T-helper 2 cell treated with Interferon-gamma antibody and Interleukin-4, amounts not matched to agents 5 μg/mL and 100 μg/mL, for 36 hours (primary cell): Measurements from ENCODE around the gene TSSK6.
A peak's percentile ranks its signal among the peaks of the same experiment; 100 is the strongest.

Source experiments
- DNase-seq: peaks from one replicate; pipeline ENCODE4 v3.0.0; 2021; ENCODE audit warnings: low spot score
- H3K27ac Mint-ChIP-seq: one replicate; pipeline ENCODE4 v1.8.0; 2021; ENCODE audit warnings: mild to moderate bottlenecking, mixed read lengths
- H3K27me3 Mint-ChIP-seq: one replicate; pipeline ENCODE4 v1.8.0; 2021; ENCODE audit warnings: low read depth, mixed read lengths
- H3K36me3 Mint-ChIP-seq: one replicate; pipeline ENCODE4 v1.8.0; 2021; ENCODE audit warnings: low read depth, mixed read lengths
- H3K4me1 Mint-ChIP-seq: one replicate; pipeline ENCODE4 v1.8.0; 2021; ENCODE audit warnings: low read depth, mixed read lengths
- H3K4me3 Mint-ChIP-seq: one replicate; pipeline ENCODE4 v1.8.0; 2022; ENCODE audit warnings: mild to moderate bottlenecking, moderate library complexity, mixed read lengths
- H3K9me3 Mint-ChIP-seq: one replicate; pipeline ENCODE4 v1.8.0; 2021; ENCODE audit warnings: mixed read lengths

The TSSK6 gene

GRCh38 chr19:19514881-19515641 is at the start of gene TSSK6:
Gene TSSK6, minus strand, starts transcription at chr19:19515548. Its CDS starts 121 bp downstream, at chr19:19515427.
- H3K4me1 Mint-ChIP-seq = peaks cover 6% of the 10 kb centered on the region
- DNase-seq = no peak
- peaks cover 13% of the 10 kb centered on the region for H3K36me3 Mint-ChIP-seq
- H3K27ac Mint-ChIP-seq = peak within 1 kb of the TSS; percentile 94
- H3K27me3 Mint-ChIP-seq = no peaks in the 10 kb centered on the region
- no peaks in the 10 kb centered on the region for H3K9me3 Mint-ChIP-seq
- H3K4me3 Mint-ChIP-seq = peak within 1 kb of the TSS; percentile 94

- Mint-ChIP-seq H3K27ac (peak overlapping the region; percentile 55), H3K36me3 (peaks cover 55% of the 10 kb centered on the region), H3K27me3 (no peaks in the 10 kb centered on the region), H3K4me1 (peaks cover 12% of the 10 kb centered on the region), H3K4me3 (no peak overlapping the region), H3K9me3 (no peaks in the 10 kb centered on the region)
- DNase-seq = no peak
Observed at GRCh38 chr19:19563348-19563848, 48.0 kb upstream of the TSSK6 start.

DNA sequence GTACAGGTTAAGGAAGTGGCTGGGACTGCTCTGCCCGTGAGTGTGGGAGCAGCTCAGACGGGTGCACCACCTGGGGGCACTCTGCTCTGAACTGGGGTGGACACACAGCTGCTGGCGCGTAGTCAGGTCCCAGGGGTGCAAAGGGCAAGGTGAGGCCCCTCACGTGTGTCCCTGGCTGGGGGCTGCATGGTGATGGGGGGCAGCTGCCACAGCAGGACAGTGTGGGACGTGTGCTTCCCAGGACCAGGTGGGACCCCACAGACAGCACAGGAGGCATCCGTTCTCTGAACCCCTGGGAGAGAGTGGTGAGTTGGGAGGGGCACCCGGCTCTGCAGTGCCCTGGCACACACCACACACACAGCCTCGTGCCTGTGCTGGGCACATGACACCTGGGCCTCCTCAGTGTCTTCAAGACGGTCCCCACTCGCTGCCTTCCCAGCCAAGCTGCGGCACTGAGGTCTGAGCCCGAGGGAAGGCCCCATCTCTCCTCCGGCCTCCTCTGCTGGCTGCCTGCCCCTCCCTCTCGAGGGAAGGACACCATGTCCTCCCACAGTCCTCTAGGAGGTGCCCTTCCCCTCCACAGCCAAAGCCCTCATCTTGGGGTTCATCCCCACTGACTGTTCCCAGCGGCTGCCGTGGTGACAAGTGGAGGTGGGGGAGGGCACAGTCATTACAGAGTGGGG is 47.5 kb upstream of the TSSK6 start:
- Mint-ChIP-seq H3K4me3 (no peak overlapping the region), H3K36me3 (peaks cover 54% of the 10 kb centered on the region), H3K27ac (no peak overlapping the region), H3K4me1 (peaks cover 12% of the 10 kb centered on the region), H3K27me3 (no peaks in the 10 kb centered on the region), H3K9me3 (no peaks in the 10 kb centered on the region)
- peak; percentile 16 for DNase-seq

GRCh38 chr19:19561946-19562664 is 46.8 kb upstream of the TSSK6 start:
- Mint-ChIP-seq H3K27me3 (no peaks in the 10 kb centered on the region), H3K4me3 (no peak overlapping the region), H3K9me3 (no peaks in the 10 kb centered on the region), H3K4me1 (peaks cover 12% of the 10 kb centered on the region), H3K27ac (peak overlapping the region; percentile 26), H3K36me3 (peaks cover 48% of the 10 kb centered on the region)
- DNase-seq = no peak

DNA sequence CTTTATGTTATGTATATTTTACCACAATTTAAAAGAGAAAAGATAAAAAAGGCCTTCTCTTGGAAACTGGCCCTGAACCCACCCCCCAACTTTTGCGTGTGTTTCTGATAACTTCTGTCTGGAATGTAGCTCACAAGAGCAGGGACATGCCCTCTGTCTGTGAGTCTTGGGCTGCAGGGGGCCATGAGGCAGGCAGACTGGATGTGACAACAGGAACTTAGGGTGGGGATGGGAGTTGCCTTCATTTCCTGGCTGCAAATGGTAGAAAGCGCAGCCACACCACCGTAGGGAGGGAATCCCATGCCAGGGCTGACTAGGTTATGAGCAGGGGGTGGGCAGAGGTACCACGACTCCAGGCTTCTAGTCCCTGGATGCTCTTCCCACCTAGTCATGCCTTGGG is 44.6 kb upstream of the TSSK6 start:
- H3K4me3 Mint-ChIP-seq = peak overlapping the region; percentile 9
- H3K27ac Mint-ChIP-seq = peak overlapping the region; percentile 68
- H3K36me3 Mint-ChIP-seq = peaks cover 39% of the 10 kb centered on the region
- no peak for DNase-seq
- H3K27me3 Mint-ChIP-seq = no peaks in the 10 kb centered on the region
- H3K4me1 Mint-ChIP-seq = peaks cover 12% of the 10 kb centered on the region
- no peaks in the 10 kb centered on the region for H3K9me3 Mint-ChIP-seq

- Mint-ChIP-seq H3K36me3 (peaks cover 31% of the 10 kb centered on the region), H3K4me1 (peaks cover 14% of the 10 kb centered on the region), H3K4me3 (no peak overlapping the region), H3K27me3 (no peaks in the 10 kb centered on the region), H3K27ac (peak overlapping the region; percentile 27), H3K9me3 (no peaks in the 10 kb centered on the region)
- DNase-seq = no peak
Observed at GRCh38 chr19:19558636-19559035, 43.3 kb upstream of the TSSK6 start.

GRCh38 chr19:19558055-19558454 is 42.7 kb upstream of the TSSK6 start:
- Mint-ChIP-seq H3K27ac (no peak overlapping the region), H3K4me1 (peaks cover 13% of the 10 kb centered on the region), H3K36me3 (peaks cover 28% of the 10 kb centered on the region), H3K27me3 (no peaks in the 10 kb centered on the region), H3K4me3 (no peak overlapping the region), H3K9me3 (no peaks in the 10 kb centered on the region)
- DNase-seq = no peak

DNA sequence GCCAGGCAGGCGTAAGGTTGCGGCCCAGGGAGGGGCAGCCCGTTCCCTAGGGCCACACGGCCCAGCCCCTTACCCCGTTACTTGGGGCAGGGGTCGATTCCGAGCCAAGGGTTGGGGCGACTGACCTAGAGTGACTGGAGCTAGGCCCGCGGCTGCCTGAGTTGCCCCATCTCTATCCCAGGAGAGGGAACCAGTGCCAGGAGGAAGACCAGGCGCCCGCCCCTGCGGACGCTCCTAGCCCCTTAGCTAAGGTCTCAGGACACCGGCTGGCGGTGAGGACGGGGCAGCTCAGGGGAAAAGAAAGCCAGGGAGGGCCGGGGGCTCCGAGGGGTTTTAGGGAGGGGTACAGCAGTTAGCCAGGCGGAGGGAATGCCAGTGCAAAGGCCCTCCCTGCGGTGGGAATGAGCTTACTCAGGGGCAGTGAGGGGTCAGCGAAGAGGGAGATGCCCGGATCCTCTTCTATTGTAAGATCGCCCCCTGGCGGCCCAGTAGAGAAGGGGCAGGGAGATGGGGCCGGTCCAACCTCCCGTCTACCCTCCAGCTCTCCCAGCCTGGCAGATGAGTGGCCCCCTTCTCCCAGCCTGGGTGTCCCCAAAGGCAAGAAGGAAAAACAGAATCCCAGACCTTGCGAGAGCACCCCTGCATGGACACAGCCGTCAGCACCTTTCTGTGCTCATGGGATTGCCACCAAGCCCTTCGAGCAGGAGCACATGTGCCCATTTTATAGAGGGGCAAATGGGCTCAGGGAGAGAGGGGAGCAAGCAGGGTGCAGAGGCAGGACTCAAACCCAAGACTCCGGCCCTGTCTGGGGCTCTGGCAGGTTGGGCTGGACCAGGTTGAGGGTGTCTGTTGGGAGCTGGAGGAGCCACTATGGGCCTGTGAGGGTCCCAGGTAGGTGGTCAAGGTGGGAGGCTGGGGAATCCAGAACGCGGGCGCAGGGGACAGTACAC is 39.0 kb upstream of the TSSK6 start:
- peak; percentile 40 for DNase-seq
- H3K36me3 Mint-ChIP-seq = peaks cover 5% of the 10 kb centered on the region
- H3K9me3 Mint-ChIP-seq = no peaks in the 10 kb centered on the region
- H3K27ac Mint-ChIP-seq = no peak overlapping the region
- peaks cover 5% of the 10 kb centered on the region for H3K4me1 Mint-ChIP-seq
- H3K4me3 Mint-ChIP-seq = no peak overlapping the region
- no peaks in the 10 kb centered on the region for H3K27me3 Mint-ChIP-seq

GRCh38 chr19:19553670-19554069 is 38.3 kb upstream of the TSSK6 start:
- H3K27me3 Mint-ChIP-seq = no peaks in the 10 kb centered on the region
- no peak overlapping the region for H3K4me3 Mint-ChIP-seq
- H3K4me1 Mint-ChIP-seq = peaks cover 1% of the 10 kb centered on the region
- no peak for DNase-seq
- H3K27ac Mint-ChIP-seq = no peak overlapping the region
- H3K9me3 Mint-ChIP-seq = no peaks in the 10 kb centered on the region
- no peaks in the 10 kb centered on the region for H3K36me3 Mint-ChIP-seq

- Mint-ChIP-seq H3K36me3 (no peaks in the 10 kb centered on the region), H3K27ac (no peak overlapping the region), H3K4me3 (no peak overlapping the region), H3K9me3 (no peaks in the 10 kb centered on the region), H3K27me3 (no peaks in the 10 kb centered on the region), H3K4me1 (peaks cover 1% of the 10 kb centered on the region)
- no peak for DNase-seq
Observed at GRCh38 chr19:19552798-19553197, 37.5 kb upstream of the TSSK6 start.

GRCh38 chr19:19551853-19552192 is 36.5 kb upstream of the TSSK6 start:
- H3K4me3 Mint-ChIP-seq = no peak overlapping the region
- DNase-seq = no peak
- no peaks in the 10 kb centered on the region for H3K27me3 Mint-ChIP-seq
- no peaks in the 10 kb centered on the region for H3K9me3 Mint-ChIP-seq
- no peaks in the 10 kb centered on the region for H3K36me3 Mint-ChIP-seq
- peaks cover 1% of the 10 kb centered on the region for H3K4me1 Mint-ChIP-seq
- no peak overlapping the region for H3K27ac Mint-ChIP-seq

- Mint-ChIP-seq H3K4me1 (peaks cover 1% of the 10 kb centered on the region), H3K27ac (no peak overlapping the region), H3K4me3 (no peak overlapping the region), H3K36me3 (no peaks in the 10 kb centered on the region), H3K27me3 (no peaks in the 10 kb centered on the region), H3K9me3 (no peaks in the 10 kb centered on the region)
- DNase-seq = no peak
Observed at GRCh38 chr19:19550972-19551852, 35.9 kb upstream of the TSSK6 start.
